Fibroblast of lung (primary cell): Measurements from ENCODE around the gene BAIAP2. TPM values are rescaled to one million over a fixed set of nuclear protein-coding genes. Genes with fewer than 3 reads are reported as not detected.
A peak's percentile ranks its signal among the peaks of the same experiment; 100 is the strongest.

Experiments
- DNase-seq, 2 donors: peaks; one replicate each; pipeline versions ENCODE4 v3.0.0 to v3.0.0-alpha.2; 2010; ENCODE audit warnings: low read depth in 2 of 2
- H2AFZ ChIP-seq: 2 replicates; pipeline ENCODE4 v1.5.1; 2012; ENCODE audit warnings: low read length, control low read depth, inconsistent platforms
- H3K27ac ChIP-seq: 2 replicates; pipeline ENCODE4 v1.5.1; 2011; ENCODE audit warnings: low read length, control low read depth; ENCODE audit not compliant: insufficient read depth
- H3K27me3 ChIP-seq: 2 replicates; pipeline ENCODE4 v1.5.1; 2011; ENCODE audit warnings: mild to moderate bottlenecking, low read length; ENCODE audit not compliant: control insufficient read depth, insufficient read depth
- H3K36me3 ChIP-seq: 2 replicates; pipeline ENCODE4 v1.5.1; 2011; ENCODE audit warnings: low read length; ENCODE audit not compliant: control insufficient read depth, insufficient read depth
- H3K4me1 ChIP-seq: 2 replicates; pipeline ENCODE4 v1.5.1; 2011; ENCODE audit warnings: low read length; ENCODE audit not compliant: control insufficient read depth, insufficient read depth; ENCODE audit errors: extremely low read depth
- H3K4me2 ChIP-seq: 2 replicates; pipeline ENCODE4 v1.5.1; 2011; ENCODE audit warnings: low read length, control low read depth; ENCODE audit not compliant: insufficient read depth; ENCODE audit errors: extremely low read depth
- H3K4me3 ChIP-seq, 4 experiments: fragments of 200-600 bp in 1 of 4; sonication (generic) in 1 of 4; replicated peaks in 1 of 4; 2 replicates each; pipeline ENCODE4 v1.5.1; 2011 to 2016; ENCODE audit warnings: low read length in 4 of 4, low read depth in 3 of 4, mild to moderate bottlenecking in 3 of 4, control low read depth in 2 of 4, inconsistent platforms in 1 of 4, mixed read lengths in 1 of 4; ENCODE audit not compliant: insufficient read depth in 1 of 4; ENCODE audit errors: control extremely low read depth in 1 of 4
- H3K79me2 ChIP-seq: 2 replicates; pipeline ENCODE4 v1.5.1; 2012; ENCODE audit warnings: mild to moderate bottlenecking, low read length, inconsistent platforms; ENCODE audit not compliant: control insufficient read depth, insufficient read depth
- H3K9ac ChIP-seq: 2 replicates; pipeline ENCODE4 v1.5.1; 2011; ENCODE audit warnings: mild to moderate bottlenecking, low read length, control low read depth; ENCODE audit not compliant: insufficient read depth
- H3K9me3 ChIP-seq: 2 replicates; pipeline ENCODE4 v1.5.1; 2012; ENCODE audit warnings: low read depth, low read length; ENCODE audit not compliant: control insufficient read depth, insufficient read depth
- H4K20me1 ChIP-seq: 2 replicates; pipeline ENCODE4 v1.5.1; 2011; ENCODE audit warnings: low read length; ENCODE audit not compliant: control insufficient read depth, insufficient read depth; ENCODE audit errors: extremely low read depth
- CTCF ChIP-seq, 2 donors: IDR thresholded peaks in 1 of 2; conservative IDR thresholded peaks in 1 of 2; 1 replicate in 1 of 2; 2 replicates in 1 of 2; pipeline ENCODE4 v1.5.1; 2011 to 2012; ENCODE audit warnings: low read length in 2 of 2, control low read depth in 1 of 2, inconsistent platforms in 1 of 2, low read depth in 1 of 2, mild to moderate bottlenecking in 1 of 2
- EZH2 ChIP-seq: IDR thresholded peaks from 2 replicates; pipeline ENCODE4 v1.5.1; 2012; ENCODE audit warnings: low read length, control low read depth, mild to moderate bottlenecking; ENCODE audit errors: missing control alignments
- polyA minus RNA-seq: library from RNA; depleted of rRNA, polyadenylated mRNA; stranded (reverse); fragments of >200 nt; gene quantifications from 2 replicates; pipeline ENCODE4 v1.2.3, GENCODE V29; 2011; ENCODE audit warnings: low replicate concordance
- polyA plus RNA-seq, 2 donors: library from polyadenylated mRNA; depleted of rRNA in 1 of 2; stranded (reverse) in 1 of 2; unstranded in 1 of 2; fragments of >200 nt; gene quantifications; 2 replicates each; pipeline ENCODE4 v1.2.1, GENCODE V29; 2011 to 2012; ENCODE audit warnings: missing spikeins in 1 of 2
- total RNA-seq: library from RNA; depleted of rRNA; stranded (reverse); fragments of >200 nt; gene quantifications from 2 replicates; pipeline ENCODE4 v1.2.1, GENCODE V29; 2014

The BAIAP2 gene
- total RNA-seq (10.0 and 13.4 TPM in 2 replicates), polyA plus RNA-seq (6.0 and 10.9 TPM in 2 replicates), polyA minus RNA-seq (15.5 and 29.9 TPM in 2 replicates)
- polyA plus RNA-seq (2012), result 11.7 and 22.1 TPM in 2 replicates

DNA sequence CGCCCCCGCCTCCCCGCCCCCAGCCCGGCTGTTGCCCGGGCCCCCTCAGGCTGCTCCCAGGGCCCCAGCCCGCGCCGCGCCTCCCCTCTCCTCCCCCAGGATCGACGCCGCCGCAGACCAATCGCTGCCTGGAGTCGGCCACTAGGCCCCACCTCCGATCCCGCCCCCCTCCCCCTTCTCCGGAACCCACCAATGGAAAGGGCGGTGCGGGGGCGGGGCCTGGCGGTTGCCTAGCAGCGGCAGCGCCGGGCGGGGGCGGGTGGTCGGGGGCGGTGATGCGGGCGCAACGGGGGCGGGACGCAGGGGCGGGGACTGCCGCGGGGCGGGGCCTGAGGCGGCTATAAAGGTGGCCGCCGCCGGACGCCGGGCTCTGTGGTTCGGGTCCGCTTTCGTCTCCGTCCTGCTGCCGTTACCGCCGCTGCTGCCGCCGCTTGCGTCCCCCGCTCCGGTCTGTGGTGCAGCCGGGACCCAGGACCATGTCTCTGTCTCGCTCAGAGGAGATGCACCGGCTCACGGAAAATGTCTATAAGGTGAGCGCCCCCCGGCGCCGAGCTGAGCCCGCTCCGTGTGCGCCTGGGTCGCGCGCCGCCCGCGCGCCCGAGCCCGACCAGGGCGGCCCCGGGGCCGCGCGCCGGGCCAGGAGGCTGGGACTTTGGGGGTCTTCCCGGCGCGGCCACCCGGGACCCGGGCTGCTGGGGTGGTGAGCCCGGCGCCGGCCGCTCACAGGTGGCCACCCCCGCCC is at the start of gene BAIAP2:
BAIAP2 (plus strand) TSS at position 373 of the 742 bp plus-strand sequence; CDS start at position 477, 104 bp downstream.
- peak within 1 kb of the TSS; percentile 56 to 77 (median 68) for H3K4me3 ChIP-seq
- H3K9ac ChIP-seq, result peak within 1 kb of the TSS; percentile 62
- DNase-seq, result peak; percentile 89 to 94
- peaks cover 2% of the 10 kb centered on the region for H3K36me3 ChIP-seq
- H3K9me3 ChIP-seq, result no peaks in the 10 kb centered on the region
- no peaks in the 10 kb centered on the region for H3K27me3 ChIP-seq
- H3K79me2 ChIP-seq, result peaks cover 22% of the 10 kb centered on the region
- H4K20me1 ChIP-seq, result no peaks in the 10 kb centered on the region
- H3K4me1 ChIP-seq, result peaks cover 3% of the 10 kb centered on the region
- TF ChIP-seq EZH2 (no peak), CTCF (conservative IDR thresholded peaks at IDR 0.05 in 1 of 2, IDR thresholded peaks at IDR 0.05 in 1 of 2; ENCODE audit: low read depth in 1 of 2, low read length in 2 of 2) (peak in 1 of 2 donors; percentile 8)
- no peak within 1 kb of the TSS for H3K27ac ChIP-seq
- peak within 1 kb of the TSS; percentile 33 for H2AFZ ChIP-seq
- peak within 1 kb of the TSS; percentile 87 for H3K4me2 ChIP-seq

GRCh38 chr17:80986046-80986445 is 48.9 kb upstream of the BAIAP2 start:
- Histone ChIP-seq H3K27ac (no peak overlapping the region), H3K4me3 (no peak overlapping the region), H3K4me2 (no peak overlapping the region), H3K4me1 (peaks cover 4% of the 10 kb centered on the region), H2AFZ (no peak overlapping the region), H3K27me3 (no peaks in the 10 kb centered on the region), H4K20me1 (no peaks in the 10 kb centered on the region), H3K36me3 (no peaks in the 10 kb centered on the region), H3K9ac (no peak overlapping the region), H3K79me2 (no peaks in the 10 kb centered on the region), H3K9me3 (no peaks in the 10 kb centered on the region)
- TF ChIP-seq CTCF (conservative IDR thresholded peaks at IDR 0.05 in 1 of 2, IDR thresholded peaks at IDR 0.05 in 1 of 2; ENCODE audit: low read depth in 1 of 2, low read length in 2 of 2) (no peak), EZH2 (no peak)
- no peak for DNase-seq

DNA sequence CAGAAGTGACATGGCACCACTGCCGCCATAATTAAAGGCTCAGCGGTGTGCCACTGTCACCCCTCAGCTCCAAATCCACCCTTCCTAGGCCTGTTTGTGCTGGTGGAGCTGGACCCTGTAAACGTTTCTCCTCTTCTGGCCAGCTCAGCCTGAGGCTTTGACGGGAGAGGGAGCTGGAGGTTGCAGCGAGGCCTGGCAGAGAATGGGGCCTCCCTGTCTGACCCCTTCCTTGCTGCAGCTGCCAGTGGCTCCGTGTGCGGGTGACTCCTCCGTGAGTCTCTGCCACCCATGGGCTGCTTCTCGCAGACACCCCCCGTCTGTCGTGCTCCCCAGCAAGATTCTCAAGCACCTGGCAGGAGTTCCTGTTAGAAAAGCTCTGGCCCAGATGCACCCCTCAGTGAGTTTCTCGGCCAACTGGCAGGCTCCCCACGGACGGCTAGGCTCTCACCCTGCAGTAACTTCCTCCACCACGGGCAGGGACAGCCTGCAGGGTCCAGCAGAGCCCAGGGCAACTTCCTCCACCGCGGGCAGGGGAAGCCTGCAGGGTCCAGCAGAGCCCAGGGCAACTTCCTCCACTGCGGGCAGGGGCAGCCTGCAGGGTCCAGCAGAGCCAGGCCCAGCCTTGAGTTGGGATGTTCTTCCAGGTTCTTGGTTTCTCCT is 48.0 kb upstream of the BAIAP2 start:
- H3K9ac ChIP-seq, result no peak overlapping the region
- no peaks in the 10 kb centered on the region for H3K27me3 ChIP-seq
- H3K36me3 ChIP-seq, result no peaks in the 10 kb centered on the region
- H3K4me3 ChIP-seq, result no peak overlapping the region
- peaks cover 4% of the 10 kb centered on the region for H3K4me1 ChIP-seq
- TF ChIP-seq EZH2 (no peak), CTCF (conservative IDR thresholded peaks at IDR 0.05 in 1 of 2, IDR thresholded peaks at IDR 0.05 in 1 of 2; ENCODE audit: low read depth in 1 of 2, low read length in 2 of 2) (no peak)
- no peaks in the 10 kb centered on the region for H4K20me1 ChIP-seq
- no peak overlapping the region for H2AFZ ChIP-seq
- H3K79me2 ChIP-seq, result no peaks in the 10 kb centered on the region
- H3K9me3 ChIP-seq, result no peaks in the 10 kb centered on the region
- H3K27ac ChIP-seq, result no peak overlapping the region
- peak overlapping the region; percentile 19 for H3K4me2 ChIP-seq
- no peak for DNase-seq
